ENCODE measurements around the gene CNOT6.

DNA sequence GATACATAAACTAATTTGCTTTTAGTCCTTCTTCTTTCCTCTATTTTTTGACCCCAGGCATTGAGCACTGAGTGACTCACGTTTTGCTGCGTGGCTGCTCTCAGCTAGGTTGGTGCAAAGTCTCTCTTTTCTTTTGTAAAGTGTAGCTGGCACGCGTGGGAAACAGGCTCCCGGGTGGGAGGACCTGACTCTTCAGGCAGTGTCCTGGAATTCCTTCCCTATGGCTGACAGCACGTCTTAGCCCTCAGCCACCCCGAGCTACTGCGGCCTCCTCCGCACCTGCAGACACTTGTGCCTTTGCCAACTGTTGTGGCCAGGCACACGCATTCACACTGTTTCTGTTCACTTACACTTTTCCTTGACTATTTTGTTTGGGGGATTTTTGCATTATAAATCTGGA, 98.0 kb downstream of the CNOT6 start:
- TF ChIP-seq, protein P1, sequence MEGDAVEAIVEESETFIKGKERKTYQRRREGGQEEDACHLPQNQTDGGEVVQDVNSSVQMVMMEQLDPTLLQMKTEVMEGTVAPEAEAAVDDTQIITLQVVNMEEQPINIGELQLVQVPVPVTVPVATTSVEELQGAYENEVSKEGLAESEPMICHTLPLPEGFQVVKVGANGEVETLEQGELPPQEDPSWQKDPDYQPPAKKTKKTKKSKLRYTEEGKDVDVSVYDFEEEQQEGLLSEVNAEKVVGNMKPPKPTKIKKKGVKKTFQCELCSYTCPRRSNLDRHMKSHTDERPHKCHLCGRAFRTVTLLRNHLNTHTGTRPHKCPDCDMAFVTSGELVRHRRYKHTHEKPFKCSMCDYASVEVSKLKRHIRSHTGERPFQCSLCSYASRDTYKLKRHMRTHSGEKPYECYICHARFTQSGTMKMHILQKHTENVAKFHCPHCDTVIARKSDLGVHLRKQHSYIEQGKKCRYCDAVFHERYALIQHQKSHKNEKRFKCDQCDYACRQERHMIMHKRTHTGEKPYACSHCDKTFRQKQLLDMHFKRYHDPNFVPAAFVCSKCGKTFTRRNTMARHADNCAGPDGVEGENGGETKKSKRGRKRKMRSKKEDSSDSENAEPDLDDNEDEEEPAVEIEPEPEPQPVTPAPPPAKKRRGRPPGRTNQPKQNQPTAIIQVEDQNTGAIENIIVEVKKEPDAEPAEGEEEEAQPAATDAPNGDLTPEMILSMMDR (conservative IDR thresholded peaks at IDR 0.05 in 1 of 2, IDR thresholded peaks at IDR 0.05 in 1 of 2; ENCODE audit: low read depth in 1 of 2, low read length in 2 of 2): no peak
- peak; percentile 44 for TF ChIP-seq EZH2 (IDR thresholded peaks at IDR 0.05; ENCODE audit: low read length, missing control alignments)

Data from fibroblast of lung (primary cell).